Lower leg skin (tissue), 3 donors: ENCODE measurements around the gene RNF121.

ENCODE experiments used
- POLR2A ChIP-seq, 2 donors: fragments of 450-650 bp; IDR thresholded peaks; one replicate each; pipeline ENCODE4 v1.6.1; 2016 to 2017; ENCODE audit warnings: antibody characterized with exemption in 2 of 2, mild to moderate bottlenecking in 1 of 2, moderate library complexity in 1 of 2
- TF ChIP-seq, protein P1 (sequence below), 3 donors: fragments of 450-650 bp; IDR thresholded peaks; one replicate each; pipeline ENCODE4 v1.5.1; 2016; ENCODE audit warnings: antibody characterized with exemption in 3 of 3, mild to moderate bottlenecking in 3 of 3, moderate library complexity in 2 of 3

DNA sequence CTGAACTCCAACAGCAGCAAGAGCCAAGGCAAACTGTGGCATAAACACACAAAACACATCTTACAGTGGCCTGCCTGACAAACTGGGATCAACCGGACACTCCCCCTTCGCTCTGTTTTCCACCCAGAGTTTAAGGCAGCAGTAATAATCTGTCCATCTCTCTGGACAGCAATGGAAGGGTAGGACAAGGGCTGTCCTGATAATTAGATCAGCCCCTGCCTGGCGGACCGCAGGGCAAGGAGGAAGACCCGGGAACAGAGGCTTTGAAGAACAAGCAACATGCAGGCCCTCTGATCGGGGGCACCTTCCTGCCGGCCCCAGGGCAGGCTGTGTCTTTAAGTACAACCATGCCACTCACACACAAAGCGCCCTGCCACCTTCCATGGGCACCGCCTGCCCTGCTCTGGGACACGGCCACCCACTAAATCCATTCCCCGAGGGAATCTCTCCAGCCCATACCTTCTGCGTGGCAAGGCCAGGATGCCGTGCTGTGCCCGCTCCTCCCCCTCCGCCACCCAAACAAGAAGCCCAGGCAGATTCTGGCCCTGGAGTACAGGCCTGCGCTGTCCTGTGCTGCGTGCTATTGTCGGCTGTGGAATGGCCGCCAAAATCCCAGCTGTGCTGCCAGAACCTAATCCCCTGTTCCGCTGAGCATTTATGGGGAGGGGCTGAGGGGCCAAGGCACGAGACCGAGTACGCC is 112.7 kb downstream of the RNF121 start:
- TF ChIP-seq, protein P1, sequence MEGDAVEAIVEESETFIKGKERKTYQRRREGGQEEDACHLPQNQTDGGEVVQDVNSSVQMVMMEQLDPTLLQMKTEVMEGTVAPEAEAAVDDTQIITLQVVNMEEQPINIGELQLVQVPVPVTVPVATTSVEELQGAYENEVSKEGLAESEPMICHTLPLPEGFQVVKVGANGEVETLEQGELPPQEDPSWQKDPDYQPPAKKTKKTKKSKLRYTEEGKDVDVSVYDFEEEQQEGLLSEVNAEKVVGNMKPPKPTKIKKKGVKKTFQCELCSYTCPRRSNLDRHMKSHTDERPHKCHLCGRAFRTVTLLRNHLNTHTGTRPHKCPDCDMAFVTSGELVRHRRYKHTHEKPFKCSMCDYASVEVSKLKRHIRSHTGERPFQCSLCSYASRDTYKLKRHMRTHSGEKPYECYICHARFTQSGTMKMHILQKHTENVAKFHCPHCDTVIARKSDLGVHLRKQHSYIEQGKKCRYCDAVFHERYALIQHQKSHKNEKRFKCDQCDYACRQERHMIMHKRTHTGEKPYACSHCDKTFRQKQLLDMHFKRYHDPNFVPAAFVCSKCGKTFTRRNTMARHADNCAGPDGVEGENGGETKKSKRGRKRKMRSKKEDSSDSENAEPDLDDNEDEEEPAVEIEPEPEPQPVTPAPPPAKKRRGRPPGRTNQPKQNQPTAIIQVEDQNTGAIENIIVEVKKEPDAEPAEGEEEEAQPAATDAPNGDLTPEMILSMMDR (IDR thresholded peaks at IDR 0.05): no peak
- no peak for TF ChIP-seq POLR2A (IDR thresholded peaks at IDR 0.05)
